ENCODE data around the gene GOLGA7B.

The GOLGA7B gene
- 11.1 to 15.1 reads per million in 2 donors for total RNA-seq

DNA sequence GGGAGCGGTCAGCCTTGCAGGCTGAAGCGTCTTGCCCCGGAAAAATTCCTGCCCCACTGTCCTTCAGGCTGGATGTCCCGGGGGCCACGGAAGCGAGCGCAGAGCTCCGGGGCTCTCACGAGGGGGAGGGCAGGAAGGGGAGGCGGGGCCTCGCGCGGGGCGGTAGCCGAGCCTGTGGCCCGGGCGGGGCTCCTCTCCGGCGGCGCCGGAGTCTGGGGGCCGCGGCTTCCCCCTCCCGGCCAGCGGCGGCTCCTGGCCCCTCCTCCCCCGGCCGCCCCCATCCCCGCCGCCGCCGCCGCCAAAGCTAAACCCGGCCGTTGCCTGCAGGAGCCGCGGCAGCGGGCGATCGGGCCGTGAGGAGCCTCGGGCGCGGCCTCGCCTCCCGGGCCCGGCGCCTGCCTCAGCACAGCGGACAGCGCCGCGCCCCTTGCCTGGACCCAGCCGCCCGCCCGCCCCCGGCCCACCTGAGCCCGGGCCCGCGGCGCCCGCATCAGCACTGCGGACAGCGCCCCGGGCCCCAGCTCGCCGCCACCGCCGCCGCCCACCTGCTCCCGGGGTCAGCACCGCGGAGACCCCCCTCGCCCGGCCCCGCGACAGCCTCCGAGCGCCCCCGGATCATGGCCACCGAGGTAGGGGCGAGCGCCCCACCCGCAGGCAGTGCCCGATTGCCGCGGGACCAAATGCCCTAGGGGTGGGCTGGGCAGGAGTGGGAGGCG is at the start of gene GOLGA7B:
Gene GOLGA7B, plus strand, starts transcription at position 157 of the 716 bp plus-strand sequence. Its CDS starts 461 bp downstream, at position 618.
- peak; percentile 60 for DNase-seq

GRCh38 chr10:97800474-97800873 is 49.2 kb upstream of the GOLGA7B start:
- no peak for DNase-seq

- DNase-seq, result no peak
These were observed 48.2 kb upstream of the GOLGA7B start for GRCh38 chr10:97801422-97801821.

GRCh38 chr10:97805096-97805884 is 44.4 kb upstream of the GOLGA7B start:
- DNase-seq, result no peak

GRCh38 chr10:97805949-97806348 is 43.7 kb upstream of the GOLGA7B start:
- no peak for DNase-seq

DNA sequence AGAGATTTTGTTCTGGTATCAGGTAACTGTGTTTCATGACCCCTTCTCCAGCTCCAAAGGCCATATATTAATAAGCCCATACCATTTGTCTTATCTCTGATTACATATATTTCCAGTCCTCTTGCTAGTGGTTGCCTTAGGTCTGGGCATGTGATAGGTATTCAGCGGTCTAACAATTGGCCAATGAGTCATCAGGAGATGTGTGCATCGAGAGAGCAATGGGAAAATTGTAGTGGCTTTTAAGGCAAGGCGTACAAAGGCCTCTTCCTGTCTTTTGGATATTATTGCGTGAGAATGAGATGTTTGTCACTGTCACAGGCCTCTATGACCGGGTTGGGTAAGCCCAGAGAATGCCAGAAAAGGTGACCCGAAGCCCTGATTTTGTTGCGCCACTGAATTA is 39.2 kb upstream of the GOLGA7B start:
- DNase-seq, result no peak

GRCh38 chr10:97811958-97812357 is 37.7 kb upstream of the GOLGA7B start:
- DNase-seq, result no peak

DNA sequence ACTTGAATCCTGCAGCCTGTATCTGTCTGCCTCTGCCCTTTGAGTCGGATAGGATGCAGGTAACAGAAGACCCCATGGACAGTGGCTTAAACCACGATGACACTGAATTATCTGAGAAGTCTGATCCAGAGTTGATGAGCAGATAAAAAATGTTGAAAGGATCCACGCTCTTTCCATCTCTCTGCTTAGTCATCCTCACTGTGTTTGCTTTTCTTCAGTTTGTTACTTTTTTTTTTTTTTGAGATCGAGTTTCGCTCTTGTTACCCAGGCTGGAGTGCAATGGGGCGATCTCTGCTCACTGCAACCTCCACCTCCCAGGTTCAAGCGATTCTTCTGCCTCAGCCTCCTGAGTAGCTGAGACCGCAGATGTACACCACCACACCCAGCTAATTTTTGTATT is 36.9 kb upstream of the GOLGA7B start:
- no peak for DNase-seq

- no peak for DNase-seq
These were observed 36.3 kb upstream of the GOLGA7B start for GRCh38 chr10:97813311-97813710.

GRCh38 chr10:97814996-97815395 is 34.6 kb upstream of the GOLGA7B start:
- DNase-seq, result no peak

GRCh38 chr10:97816609-97817008 is 33.0 kb upstream of the GOLGA7B start:
- DNase-seq, result no peak

- no peak for DNase-seq
These were observed 31.1 kb upstream of the GOLGA7B start for GRCh38 chr10:97818572-97818971.

GRCh38 chr10:97820096-97820704 is 29.4 kb upstream of the GOLGA7B start:
- DNase-seq, result no peak

- no peak for DNase-seq
These were observed 28.2 kb upstream of the GOLGA7B start for GRCh38 chr10:97821308-97822038.

DNA sequence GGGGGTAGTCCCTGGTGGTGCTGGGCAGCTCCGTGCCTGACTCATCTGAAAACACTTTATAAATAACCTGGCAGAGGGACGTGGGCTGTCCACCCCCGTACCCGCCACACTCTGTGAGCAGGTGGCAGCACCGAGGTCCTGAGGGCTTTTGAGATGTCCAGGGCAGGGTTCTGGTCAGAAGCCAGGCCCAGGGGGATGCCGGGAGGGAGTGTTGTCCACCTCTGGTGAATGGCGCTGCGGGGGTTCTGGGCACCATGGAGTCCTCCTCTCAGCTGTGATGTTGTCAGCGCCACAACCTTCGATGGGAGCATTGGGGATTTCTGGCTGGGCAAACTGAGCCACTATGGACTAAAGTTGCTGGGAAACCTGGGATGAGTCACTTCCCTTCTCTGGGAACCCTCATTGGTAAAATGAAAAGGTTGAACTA is 27.4 kb upstream of the GOLGA7B start:
- no peak for DNase-seq

DNA sequence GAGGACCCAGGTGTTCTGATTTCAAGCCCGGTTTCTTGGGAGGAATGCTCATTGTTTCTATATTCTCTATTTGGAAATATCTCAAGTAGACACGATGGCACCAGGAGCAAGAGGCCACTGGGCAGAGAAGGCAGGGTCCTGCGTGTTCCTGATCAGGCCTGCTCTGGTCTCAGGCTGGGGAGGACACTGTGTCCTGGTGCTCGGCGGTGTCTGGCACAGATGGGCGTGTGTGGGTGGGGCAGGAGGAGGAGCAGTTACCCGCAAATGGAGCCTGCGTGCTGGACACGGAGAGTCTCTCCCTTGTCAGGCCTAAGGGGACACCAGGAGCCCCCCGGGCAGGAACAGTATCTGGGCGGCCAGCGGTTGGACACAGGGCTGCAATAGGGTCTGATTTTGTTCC is 25.9 kb upstream of the GOLGA7B start:
- DNase-seq, result no peak

GRCh38 chr10:97825020-97825760 is 24.5 kb upstream of the GOLGA7B start:
- DNase-seq, result no peak

DNA sequence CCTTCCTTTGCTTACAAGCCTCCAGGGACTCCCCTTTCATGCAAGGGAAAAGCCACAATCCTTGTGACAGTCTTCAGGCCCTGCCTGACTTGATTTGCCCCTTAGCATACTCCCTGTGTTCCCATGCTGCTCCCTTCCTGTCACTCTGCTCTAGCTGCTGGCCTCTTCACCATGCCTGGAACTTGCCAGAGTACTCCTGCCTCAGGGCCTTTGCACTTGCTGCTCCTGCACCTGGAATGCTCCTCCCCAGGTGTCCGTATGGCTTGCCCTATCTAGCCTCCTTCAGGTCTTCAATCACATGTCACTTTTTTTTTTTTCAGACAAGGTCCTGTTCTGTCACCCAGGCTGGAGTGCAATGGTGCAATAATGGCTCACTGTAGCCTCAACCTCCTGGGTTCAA is 22.8 kb upstream of the GOLGA7B start:
- DNase-seq, result no peak

DNA sequence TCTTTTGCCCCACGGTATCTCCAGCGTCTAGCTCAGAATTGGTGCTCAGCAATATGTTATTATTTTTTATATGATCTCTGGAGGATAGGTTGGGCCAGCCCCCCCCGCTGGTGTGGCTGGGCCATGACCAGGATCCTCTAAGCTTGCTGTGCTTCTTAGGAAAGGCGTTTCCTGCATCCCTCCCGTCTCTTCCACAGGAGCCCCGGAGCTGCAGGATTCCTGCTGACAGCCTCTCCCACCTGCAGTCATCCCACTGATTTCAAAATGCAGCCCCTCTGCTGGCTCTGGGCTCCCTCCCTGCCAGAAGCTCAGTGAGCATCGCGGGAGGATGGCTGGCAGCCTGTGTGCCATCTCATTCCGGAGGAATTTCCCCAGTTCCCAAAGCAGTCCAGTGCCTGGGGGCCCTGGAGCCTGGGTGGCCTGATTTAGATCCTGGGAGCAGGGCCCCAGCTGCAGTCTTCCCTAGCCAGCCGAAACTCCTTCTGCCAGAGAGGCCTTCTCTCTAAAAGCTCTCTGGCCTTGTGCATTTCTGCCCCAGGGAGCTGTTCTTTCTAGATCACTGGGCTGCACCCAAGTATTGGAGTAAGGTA is 21.8 kb upstream of the GOLGA7B start:
- no peak for DNase-seq

DNA sequence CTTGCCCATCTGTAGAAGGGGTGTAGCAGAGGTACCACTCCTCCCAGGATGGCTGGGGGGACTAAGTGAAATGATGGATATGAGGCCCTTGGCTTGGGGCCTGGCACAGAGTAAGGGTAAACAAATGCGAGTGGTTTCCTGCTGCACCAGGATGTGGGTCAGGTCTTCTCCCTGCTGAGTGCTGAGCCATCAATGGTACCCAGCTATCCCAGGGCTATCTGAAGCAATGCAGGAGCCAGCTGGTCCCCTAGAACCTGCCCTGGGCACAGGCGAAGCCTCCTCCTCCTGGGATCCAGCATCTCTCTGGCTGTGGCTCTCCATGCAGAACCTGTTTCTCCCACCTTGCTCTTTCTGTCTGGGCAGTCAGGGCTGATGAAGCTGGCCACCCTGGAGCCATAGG is 20.9 kb upstream of the GOLGA7B start:
- no peak for DNase-seq

DNA sequence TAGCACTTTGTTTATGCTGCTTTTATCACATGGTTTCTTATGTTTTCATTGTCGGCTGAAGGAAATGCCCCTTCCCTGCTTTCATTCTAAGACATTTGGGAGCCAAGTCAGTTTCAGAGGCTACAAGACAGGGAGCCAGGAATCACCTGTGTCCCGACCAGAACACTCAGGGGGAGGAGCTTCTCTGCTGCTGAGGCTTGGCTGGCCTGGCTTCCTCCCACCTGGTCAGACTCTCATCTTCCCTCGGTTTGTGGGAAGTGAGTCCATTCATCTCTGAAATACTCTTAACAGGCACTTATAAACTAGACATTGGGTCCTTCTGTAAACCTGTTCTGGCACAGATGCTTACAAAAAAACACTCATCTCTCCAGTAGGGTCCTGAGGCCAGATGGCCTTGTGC is 19.6 kb upstream of the GOLGA7B start:
- DNase-seq, result no peak

DNA sequence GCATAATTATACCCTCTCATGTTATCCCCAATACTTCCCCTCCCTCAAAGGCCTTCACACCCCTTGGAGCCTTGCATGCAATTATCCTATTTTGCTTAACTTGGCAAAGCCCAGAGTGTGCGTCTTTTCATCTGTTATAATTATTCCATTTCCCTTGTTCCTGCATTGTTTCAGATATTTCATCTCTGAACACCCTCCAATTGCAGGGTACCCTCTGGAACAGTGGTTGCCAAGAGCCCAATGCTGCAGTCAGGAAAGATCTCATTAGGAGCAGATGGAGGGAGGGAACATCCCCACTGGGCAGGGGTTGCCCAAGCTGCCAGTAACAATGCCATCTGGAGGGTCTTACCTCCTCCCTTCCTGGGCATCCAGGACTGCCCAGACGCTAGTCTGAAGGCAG is 18.4 kb upstream of the GOLGA7B start:
- no peak for DNase-seq
